GM21528 (cell line): ENCODE measurements around the gene CTF1.
"Not testable (repeated sequence)": the region's sequence is repeated elsewhere in the genome, so short reads cannot be mapped to it uniquely, and the experiment has no call there.

ENCODE experiments used
- ATAC-seq: cut with Tn5 transposase; IDR thresholded peaks from one replicate; pipeline ENCODE4 v1.9.1; 2021; ENCODE audit warnings: mild to moderate bottlenecking, moderate library complexity; ENCODE audit not compliant: unreplicated experiment, low FRiP score

Gene CTF1

GRCh38 chr16:30927789-30928378, 31.5 kb downstream of the CTF1 start:
- ATAC-seq: no peak

- no peak for ATAC-seq
Measured at GRCh38 chr16:30928390-30928789, 32.0 kb downstream of the CTF1 start.

- no peak for ATAC-seq
Measured at GRCh38 chr16:30929167-30929566, 32.8 kb downstream of the CTF1 start.

DNA sequence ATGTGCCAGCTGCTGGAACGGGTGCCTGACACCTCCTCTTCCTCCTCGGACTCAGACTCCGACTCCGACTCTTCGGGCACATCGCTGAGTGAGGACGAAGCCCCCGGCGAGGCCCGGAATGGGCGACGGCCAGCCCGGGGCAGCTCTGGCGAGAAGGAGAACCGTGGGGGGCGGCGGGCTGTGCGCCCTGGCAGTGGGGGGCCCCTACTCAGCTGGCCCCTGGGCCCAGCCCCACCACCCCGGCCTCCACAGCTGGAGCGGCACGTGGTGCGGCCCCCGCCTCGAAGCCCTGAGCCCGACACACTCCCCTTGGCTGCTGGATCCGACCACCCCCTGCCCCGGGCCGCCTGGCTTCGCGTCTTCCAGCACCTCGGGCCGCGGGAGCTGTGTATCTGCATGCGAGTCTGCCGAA, 33.8 kb downstream of the CTF1 start:
- ATAC-seq: no peak

DNA sequence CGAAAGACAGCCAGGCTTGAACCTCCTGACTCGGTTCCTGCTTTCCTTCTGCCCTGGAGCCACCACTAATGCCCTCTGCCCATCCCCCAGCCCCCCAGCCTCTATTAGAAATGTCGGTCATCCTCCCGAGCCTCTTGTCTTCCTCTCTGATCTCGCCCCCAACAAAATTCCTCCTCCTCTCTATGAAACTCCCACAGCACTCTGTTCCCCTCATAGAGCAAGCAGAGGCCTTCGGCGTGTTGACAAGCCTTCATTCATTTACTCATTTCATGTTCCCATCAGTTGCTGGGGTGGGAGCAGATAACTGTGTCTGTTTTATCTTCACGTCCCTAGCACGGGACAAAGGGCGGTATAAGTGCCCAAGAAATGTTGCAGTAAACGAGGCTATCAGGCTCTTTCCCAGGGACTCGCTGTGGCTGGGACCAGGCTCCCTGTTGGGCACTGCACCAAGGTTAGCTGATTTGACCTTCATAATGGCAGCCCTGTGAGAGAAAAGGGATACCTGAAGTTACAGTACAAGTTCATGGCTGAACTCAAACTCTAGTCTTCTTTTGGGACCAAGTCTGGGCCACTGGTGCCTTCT, 34.7 kb downstream of the CTF1 start:
- ATAC-seq: no peak

- no peak for ATAC-seq
Measured at GRCh38 chr16:30934827-30935557, 38.6 kb downstream of the CTF1 start.

- no peak for ATAC-seq
Measured at GRCh38 chr16:30937692-30938091, 41.3 kb downstream of the CTF1 start.

GRCh38 chr16:30939571-30939970, 43.2 kb downstream of the CTF1 start:
- not testable (repeated sequence) for ATAC-seq

DNA sequence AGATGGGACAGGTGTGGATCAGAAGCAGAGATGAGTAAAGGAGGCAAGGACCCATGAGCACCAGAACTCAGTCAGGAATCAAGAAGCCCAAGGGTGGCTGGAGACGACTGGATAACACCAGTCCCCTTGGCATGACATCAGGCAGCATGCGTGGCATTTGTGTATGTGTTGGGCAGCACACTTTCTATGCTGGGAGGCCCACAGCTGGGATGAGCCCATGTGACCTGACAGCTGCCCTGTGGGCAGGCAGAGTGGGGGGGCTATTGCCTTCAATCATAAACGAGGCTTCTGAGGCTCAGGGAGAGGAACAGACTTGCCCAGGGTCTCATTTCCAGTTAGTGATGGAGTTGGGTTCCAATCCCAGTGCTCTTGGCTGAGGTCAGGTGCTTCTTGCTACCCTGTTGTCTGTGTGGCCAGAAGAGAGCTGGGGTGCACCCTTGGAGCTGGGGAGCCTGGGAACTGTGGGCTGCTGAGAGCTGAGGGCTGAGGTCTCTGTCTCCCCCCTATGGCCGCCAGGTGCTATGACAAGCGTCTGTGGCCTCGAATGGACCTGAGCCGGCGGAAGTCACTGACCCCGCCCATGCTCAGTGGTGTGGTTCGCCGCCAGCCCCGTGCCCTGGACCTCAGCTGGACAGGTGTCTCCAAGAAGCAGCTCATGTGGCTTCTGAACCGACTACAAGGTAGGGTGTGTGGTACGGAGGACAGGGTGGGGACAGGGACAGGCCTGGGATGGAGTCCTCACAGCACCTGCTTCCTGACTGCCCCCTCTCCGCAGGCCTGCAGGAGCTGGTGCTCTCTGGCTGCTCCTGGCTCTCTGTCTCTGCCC, 45.4 kb downstream of the CTF1 start:
- no peak for ATAC-seq

DNA sequence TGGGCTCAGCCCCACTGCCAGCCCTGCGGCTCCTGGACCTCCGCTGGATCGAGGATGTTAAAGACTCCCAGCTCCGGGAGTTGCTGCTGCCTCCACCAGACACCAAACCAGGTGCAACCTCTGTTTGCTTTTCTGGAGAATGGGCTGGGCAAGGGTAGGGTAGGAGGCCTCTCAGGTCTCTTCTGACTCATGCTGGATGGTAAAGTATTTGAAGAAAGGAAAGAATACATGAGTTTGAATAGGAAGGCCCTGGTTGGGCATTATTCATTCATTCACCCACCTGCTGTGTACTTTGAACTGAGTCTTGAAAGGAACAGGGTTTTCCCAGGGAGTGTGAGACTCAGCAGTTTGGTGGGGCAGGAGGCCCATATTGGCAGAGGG, 46.0 kb downstream of the CTF1 start:
- ATAC-seq: no peak

GRCh38 chr16:30944352-30944751, 47.9 kb downstream of the CTF1 start:
- no peak for ATAC-seq

GRCh38 chr16:30946671-30947540, 50.5 kb downstream of the CTF1 start:
- no peak for ATAC-seq

DNA sequence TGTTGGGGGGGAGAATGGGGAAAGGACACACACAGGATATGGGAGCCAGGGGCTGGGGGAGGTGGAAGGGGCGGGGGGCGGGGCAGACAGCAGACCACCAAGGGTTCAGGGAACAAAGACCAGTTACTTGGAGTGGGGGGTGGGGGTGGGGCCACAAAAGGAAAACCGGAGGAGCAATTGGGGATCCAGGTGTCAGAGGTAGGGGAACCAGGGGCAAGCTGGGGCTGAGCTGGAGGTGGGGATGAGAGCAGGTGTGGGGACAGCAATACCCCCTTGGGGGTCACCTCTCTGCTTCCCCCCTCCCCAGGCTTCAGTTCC, 51.1 kb downstream of the CTF1 start:
- no peak for ATAC-seq

DNA sequence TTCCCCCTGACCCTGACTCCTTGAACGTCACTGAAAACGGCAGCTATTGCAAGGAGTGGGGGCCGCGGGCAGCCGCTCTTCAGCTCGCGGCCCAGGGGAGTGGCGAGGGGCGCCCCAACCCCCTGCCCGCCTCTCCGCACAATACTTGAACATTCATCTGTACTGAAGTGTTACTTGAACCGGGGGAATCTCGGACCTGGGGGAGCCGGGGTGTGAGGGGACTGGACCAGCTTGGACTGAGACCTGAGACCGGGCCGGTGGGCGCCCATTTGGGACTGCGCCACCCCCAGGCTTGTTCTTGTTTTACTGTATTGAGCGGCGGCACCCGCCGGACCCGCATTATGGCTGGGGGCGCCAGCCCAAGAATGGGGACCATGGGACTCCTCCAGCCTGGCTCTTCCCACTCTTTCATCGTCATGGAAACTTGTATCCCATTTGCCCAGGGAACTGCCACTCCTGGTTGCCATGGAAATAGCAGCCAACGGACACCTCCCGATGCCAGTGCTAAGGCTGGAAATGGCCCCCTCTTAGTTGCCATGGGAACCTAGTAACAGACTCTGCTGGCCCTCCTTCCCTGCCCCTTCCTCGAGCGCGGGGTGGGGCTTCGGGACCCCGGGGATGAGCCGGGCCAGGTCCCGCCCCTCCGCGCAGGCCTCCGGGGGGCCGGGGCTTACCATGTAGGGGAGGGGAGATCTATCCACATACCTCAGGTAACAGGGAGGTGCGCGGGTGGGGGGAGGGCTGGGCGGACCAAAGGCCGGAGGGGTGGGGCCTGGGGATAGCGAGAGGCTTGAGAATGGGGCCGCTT, 51.6 kb downstream of the CTF1 start:
- no peak for ATAC-seq

- ATAC-seq: peak; percentile 62
Measured at GRCh38 chr16:30948667-30949649, 52.5 kb downstream of the CTF1 start, which contains the start of gene ORAI3. Gene ORAI3, plus strand, starts transcription at chr16:30949068. Its CDS starts 222 bp downstream, at chr16:30949290.

GRCh38 chr16:30949650-30950515, 53.5 kb downstream of the CTF1 start:
- ATAC-seq: peak; percentile 55

DNA sequence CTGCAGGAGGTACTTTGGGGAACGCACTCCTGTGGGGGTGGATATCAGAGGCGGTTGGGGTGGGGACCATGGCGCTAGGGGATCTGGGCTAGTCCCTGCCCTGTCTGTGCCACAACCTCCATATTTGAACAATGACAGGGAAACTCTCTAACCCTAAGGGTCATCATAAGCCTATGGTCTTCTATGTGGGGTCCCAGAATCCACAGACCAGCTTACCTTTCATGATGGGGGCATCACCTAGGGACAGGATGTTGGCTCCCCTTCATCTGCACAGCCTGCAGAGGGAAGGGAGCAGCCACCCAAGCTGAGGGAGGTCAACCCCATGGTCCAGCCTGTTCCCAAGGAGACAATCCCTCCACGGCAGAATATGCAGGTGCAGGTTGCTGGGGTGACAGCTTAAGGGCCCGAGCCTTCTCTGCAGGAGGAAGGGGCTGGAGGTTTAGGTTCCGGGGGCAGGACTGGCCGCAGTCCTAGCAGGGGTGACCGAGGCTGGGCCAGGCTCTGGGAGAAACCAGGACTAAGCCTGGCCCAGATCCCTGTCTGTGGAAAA, 54.2 kb downstream of the CTF1 start:
- no peak for ATAC-seq
